K562 (cell line): ENCODE measurements around the gene TIAM1. TPM values are rescaled to one million over a fixed set of nuclear protein-coding genes. Genes with fewer than 3 reads are reported as not detected.

Experiments used
- ATAC-seq: fragments of 200-7000 bp; cut with Tn5 transposase; 3 replicates; pipeline ENCODE4 v1.9.1; 2020; ENCODE audit warnings: moderate library complexity
- BruUV-seq: library from RNA; stranded (reverse); fragments of 400-500 nt; replicated peaks from 2 replicates; lab custom pipeline; 2021; lab: Mats Ljungman, UMichigan
- CTCF ChIA-PET: fragments of 300-600 bp; formaldehyde crosslinking; extraction: SDS; loops from one replicate; lab custom pipeline; 2021; ENCODE audit warnings: low intra/inter-chr PET ratio; lab: Yijun Ruan, JAX
- POLR2A ChIA-PET: fragments of 300-600, 350-650 bp; sonication (Branson Sonifier 250); formaldehyde crosslinking; extraction: SDS; loops from one replicate; lab custom pipeline; 2021; ENCODE audit warnings: antibody characterized with exemption, inconsistent platforms; lab: Yijun Ruan, JAX
- DNase-seq, 4 experiments: peaks; one replicate each; pipeline versions ENCODE4 v3.0.0 to v3.0.0-alpha.2; 2011 to 2018; ENCODE audit warnings: low spot score in 3 of 4, mixed read lengths in 3 of 4; ENCODE audit errors: extremely low read depth in 1 of 4
- FAIRE-seq: peaks from 2 replicates; lab custom pipeline; 2011; peaks lifted over from hg19 to GRCh38; lab: Jason Lieb, UNC
- H2AFZ ChIP-seq: 2 replicates; pipeline ENCODE4 v1.6.0; 2011; ENCODE audit warnings: low read depth, low read length, control low read depth, inconsistent platforms
- H3K27ac ChIP-seq: fragments of 200-600 bp; 3 replicates; pipeline ENCODE4 v1.8.0; 2011; ENCODE audit warnings: low read depth, mild to moderate bottlenecking, control low read depth, inconsistent platforms, low read length, moderate library complexity, mixed read lengths; ENCODE audit errors: extremely low read depth
- H3K27me3 ChIP-seq, 2 experiments: fragments of 300-600 bp in 1 of 2; 2 replicates in 1 of 2; 3 replicates in 1 of 2; pipeline versions ENCODE4 v1.6.0 to v1.8.0; 2011; ENCODE audit warnings: inconsistent platforms in 2 of 2, low read length in 2 of 2, mild to moderate bottlenecking in 1 of 2, mixed read lengths in 1 of 2, moderate library complexity in 1 of 2; ENCODE audit not compliant: control insufficient read depth in 2 of 2, insufficient read depth in 2 of 2
- H3K36me3 ChIP-seq: fragments of 300-600 bp; 3 replicates; pipeline ENCODE4 v1.8.0; 2011; ENCODE audit warnings: mild to moderate bottlenecking, low read length, inconsistent platforms; ENCODE audit not compliant: control insufficient read depth, insufficient read depth
- H3K4me1 ChIP-seq, 2 experiments: fragments of 200-600 bp in 1 of 2; replicated peaks in 1 of 2; 2 replicates in 1 of 2; 3 replicates in 1 of 2; pipeline versions ENCODE4 v1.5.1 to v1.8.0; 2011; ENCODE audit warnings: inconsistent platforms in 2 of 2, low read length in 2 of 2, mild to moderate bottlenecking in 1 of 2, mixed read lengths in 1 of 2, moderate library complexity in 1 of 2; ENCODE audit not compliant: control insufficient read depth in 2 of 2, insufficient read depth in 2 of 2
- H3K4me2 ChIP-seq: 2 replicates; pipeline ENCODE4 v1.6.1; 2011; ENCODE audit warnings: low read length, control low read depth, inconsistent platforms, mixed read lengths; ENCODE audit not compliant: insufficient read depth
- H3K4me3 ChIP-seq: fragments of 200-600 bp; sonication (generic), shearing (Covaris generic); 2 replicates; pipeline ENCODE4 v1.5.1; 2016; ENCODE audit warnings: control low read depth, inconsistent platforms
- H3K79me2 ChIP-seq: fragments of 200-600 bp; 3 replicates; pipeline ENCODE4 v1.8.0; 2011; ENCODE audit warnings: low read length, inconsistent platforms; ENCODE audit not compliant: control insufficient read depth, insufficient read depth
- H3K9ac ChIP-seq, 2 experiments: 2 replicates each; pipeline versions ENCODE4 v1.6.0 to v1.6.1; 2011; ENCODE audit warnings: low read depth in 2 of 2, low read length in 2 of 2, control low read depth in 1 of 2, inconsistent platforms in 1 of 2, mild to moderate bottlenecking in 1 of 2, mixed read lengths in 1 of 2; ENCODE audit not compliant: insufficient read depth in 1 of 2
- H3K9me1 ChIP-seq: one replicate; pipeline ENCODE4 v1.6.0; 2011; ENCODE audit warnings: inconsistent platforms, mild to moderate bottlenecking, low read length, moderate library complexity; ENCODE audit not compliant: control insufficient read depth, insufficient read depth
- H3K9me3 ChIP-seq: replicated peaks from 2 replicates; pipeline ENCODE4 v1.5.1; 2011; ENCODE audit warnings: low read depth, low read length, inconsistent platforms; ENCODE audit not compliant: control insufficient read depth, insufficient read depth
- H4K20me1 ChIP-seq: replicated peaks from 2 replicates; pipeline ENCODE4 v1.6.1; 2011; ENCODE audit warnings: low read length, inconsistent platforms, mixed read lengths; ENCODE audit not compliant: control insufficient read depth, insufficient read depth
- AFF4 ChIP-seq: sonication (generic); formaldehyde crosslinking; IDR thresholded peaks from 2 replicates; pipeline ENCODE4 v1.8.0; 2023; ENCODE audit warnings: mild to moderate bottlenecking, missing genetic modification reagents
- CBFA2T3 ChIP-seq: fragments of 450-650 bp; IDR thresholded peaks from 2 replicates; pipeline ENCODE4 v1.6.1; 2017
- COPS2 ChIP-seq: fragments of 450-650 bp; conservative IDR thresholded peaks from 2 replicates; pipeline ENCODE4 v1.6.1; 2016; ENCODE audit warnings: mild to moderate bottlenecking, moderate library complexity
- CXXC5 ChIP-seq: fragments of 250-450 bp; sonication (Bioruptor Pico); IDR thresholded peaks from 2 replicates; pipeline ENCODE4 v1.8.0; 2022; ENCODE audit warnings: inconsistent platforms, mild to moderate bottlenecking, moderate library complexity
- HNRNPH1 ChIP-seq: fragments of 200-400 bp; formaldehyde crosslinking; optimal IDR thresholded peaks from 2 replicates; pipeline ENCODE3; 2017; ENCODE audit warnings: low read depth, mild to moderate bottlenecking, low read length, moderate library complexity
- NFE2L1 ChIP-seq: fragments of 450-650 bp; IDR thresholded peaks from 2 replicates; pipeline ENCODE4 v1.6.1; 2016; ENCODE audit warnings: missing genetic modification characterization, low read depth, mild to moderate bottlenecking, missing compliant biosample characterization, moderate library complexity, borderline replicate concordance
- NRF1 ChIP-seq, 2 experiments: fragments of 450-650 bp; IDR thresholded peaks in 1 of 2; conservative IDR thresholded peaks in 1 of 2; 2 replicates each; pipeline ENCODE4 v1.6.1; 2014; ENCODE audit warnings: mild to moderate bottlenecking in 2 of 2
- PURB ChIP-seq: sonication (generic); formaldehyde crosslinking; IDR thresholded peaks from 2 replicates; pipeline ENCODE4 v1.9.0; 2021; ENCODE audit warnings: low read depth, mild to moderate bottlenecking, missing genetic modification reagents
- RBM15 ChIP-seq: fragments of 200-400 bp; formaldehyde crosslinking; IDR thresholded peaks from 2 replicates; pipeline ENCODE4 v1.6.1; 2018; ENCODE audit warnings: mild to moderate bottlenecking, low read length, moderate library complexity; ENCODE audit not compliant: insufficient read depth
- SIN3B ChIP-seq: fragments of 450-650 bp; IDR thresholded peaks from 2 replicates; pipeline ENCODE4 v1.6.1; 2017; ENCODE audit warnings: low read depth, mild to moderate bottlenecking, moderate library complexity
- XRCC3 ChIP-seq: fragments of 450-650 bp; IDR thresholded peaks from 2 replicates; pipeline ENCODE4 v1.6.1; 2017; ENCODE audit warnings: mild to moderate bottlenecking, moderate library complexity
- ZBTB1 ChIP-seq: sonication (generic); formaldehyde crosslinking; IDR thresholded peaks from 2 replicates; pipeline ENCODE4 v1.8.1; 2023; ENCODE audit warnings: missing genetic modification reagents, low read depth, mild to moderate bottlenecking, borderline replicate concordance
- ZKSCAN3 ChIP-seq: fragments of 250-450 bp; sonication (Bioruptor Pico); IDR thresholded peaks from 2 replicates; pipeline ENCODE4 v1.4.0; 2020
- ZNF165 ChIP-seq: fragments of 250-450 bp; sonication (Bioruptor Pico); IDR thresholded peaks from 2 replicates; pipeline ENCODE4 v1.4.0; 2020; ENCODE audit warnings: borderline replicate concordance
- ZNF224 ChIP-seq: sonication (generic); formaldehyde crosslinking; IDR thresholded peaks from 2 replicates; pipeline ENCODE4 v1.8.0; 2022; ENCODE audit warnings: mild to moderate bottlenecking, missing genetic modification reagents
- ZNF444 ChIP-seq: fragments of 250-450 bp; sonication (Bioruptor Pico); IDR thresholded peaks from 2 replicates; pipeline ENCODE4 v1.4.0; 2020; ENCODE audit warnings: mild to moderate bottlenecking, moderate library complexity
- ZNF592 ChIP-seq: fragments of 450-650 bp; IDR thresholded peaks from 2 replicates; pipeline ENCODE4 v1.6.1; 2017; ENCODE audit warnings: antibody characterized with exemption, mild to moderate bottlenecking
- WGBS: fragments of 100-300 bp; shearing (Covaris generic); methylation state at CpG from one replicate; pipeline ENCODE4 v1.1.6; 2016; ENCODE audit warnings: low coverage, mixed read lengths; ENCODE audit not compliant: insufficient coverage; ENCODE audit errors: missing lambda C conversion rate; 5-methylcytosine and 5-hydroxymethylcytosine counted together
- in situ Hi-C: fragments of 300-500 bp; cut with MboI; formaldehyde crosslinking; loops from 4 replicates; pipeline ENCODE4 v1.15.0; 2018; ENCODE audit warnings: inconsistent platforms, mixed read lengths
- intact Hi-C: fragments of 100-400 bp; cut with micrococcal nuclease; formaldehyde crosslinking; loops from 2 replicates; pipeline ENCODE4 v1.14.2; 2022
- polyA plus RNA-seq, 8 experiments: library from polyadenylated mRNA; depleted of rRNA in 4 of 8; stranded (reverse) in 5 of 8; unstranded in 3 of 8; fragments of >200 nt; fragmentation: Nextera tagmentation in 2 of 8; fragmentation: Illumina TruSeq in 1 of 8; extraction: Ambion mirVana in 2 of 8; extraction: Trizol in 1 of 8; gene quantifications; 2 replicates each; pipeline versions ENCODE4 v1.2.1 to v1.2.3, GENCODE V29; 2011 to 2014; ENCODE audit warnings: inconsistent platforms in 1 of 8, missing spikeins in 1 of 8
- total RNA-seq, 7 experiments: library from RNA; depleted of rRNA in 6 of 7; stranded (reverse); fragments of >200 nt in 6 of 7; fragmentation: Illumina TruSeq in 2 of 7; extraction: Trizol in 2 of 7; gene quantifications; 2 replicates each; pipeline versions ENCODE4 v1.2.1 to v1.2.3, GENCODE V29; 2011 to 2021; ENCODE audit warnings: low replicate concordance in 1 of 7

TIAM1 gene
- total and polyA plus RNA-seq, 9 of the 15 experiments (the other 6 are each of a cell fraction or from before 2014, with no cell fraction given) = 0.11 TPM; not detected in 8

GRCh38 chr21:31234936-31235335, 109.1 kb downstream of the TIAM1 start:
- CTCF ChIA-PET = no interaction called here
- intact Hi-C loops = no loop called here
- in situ Hi-C loops = no loop called here
- H3K27ac ChIP-seq = no peak overlapping the region
- no peak for FAIRE-seq
- no peaks in the 10 kb centered on the region for H3K36me3 ChIP-seq
- peaks cover 2 to 8% of the 10 kb centered on the region in 2 experiments; a peak in 3 of 5 replicates for H3K27me3 ChIP-seq
- no peak overlapping the region for H3K9ac ChIP-seq
- H3K4me1 ChIP-seq = no peaks in the 10 kb centered on the region
- H2AFZ ChIP-seq = no peak overlapping the region
- no peak overlapping the region for H3K4me3 ChIP-seq
- POLR2A ChIA-PET = interaction anchor here (0.6 kb wide), 1 partner anchor 9 kb away, joined by 4 read pairs; no protein-coding TSS in a partner anchor
- no peaks in the 10 kb centered on the region for H3K9me1 ChIP-seq
- H3K9me3 ChIP-seq = no peaks in the 10 kb centered on the region
- no peak for ATAC-seq
- H3K4me2 ChIP-seq = no peak overlapping the region
- DNase-seq = no peak
- no peaks in the 10 kb centered on the region for H3K79me2 ChIP-seq
- H4K20me1 ChIP-seq = no peaks in the 10 kb centered on the region
- no TSS peak for BruUV-seq
- WGBS = 0% methylated on average over 2 of the region's 2 CpGs
- no peak for TF ChIP-seq HNRNPH1
- no peak for TF ChIP-seq ZNF444
- no peak for TF ChIP-seq COPS2
- no peak for TF ChIP-seq ZNF165 (CRISPR knock-in tag)
- no peak for TF ChIP-seq ZBTB1 (CRISPR knock-in tag)
- TF ChIP-seq AFF4 (CRISPR knock-in tag) = no peak
- no peak for TF ChIP-seq SIN3B
- TF ChIP-seq NRF1 (conservative IDR thresholded peaks at IDR 0.05 in 1 of 2, IDR thresholded peaks at IDR 0.05 in 1 of 2) = no peak
- TF ChIP-seq PURB (CRISPR knock-in tag) = no peak
- no peak for TF ChIP-seq NFE2L1 (tag)
- TF ChIP-seq RBM15 = no peak
- TF ChIP-seq CXXC5 (CRISPR knock-in tag) = no peak
- no peak for TF ChIP-seq XRCC3
- TF ChIP-seq CBFA2T3 = no peak
- TF ChIP-seq ZKSCAN3 (CRISPR knock-in tag) = no peak
- no peak for TF ChIP-seq ZNF592
- TF ChIP-seq ZNF224 (CRISPR knock-in tag) = no peak
